Measurements from ENCODE around the gene PCDHB2.

- TF ChIP-seq CTCF (IDR thresholded peaks at IDR 0.05) (peak; percentile 75), ZFX (IDR thresholded peaks at IDR 0.05; ENCODE audit: borderline replicate concordance) (no peak)
Measured at GRCh38 chr5:141135030-141135717, 40.8 kb downstream of the PCDHB2 start, which contains the start of gene PCDHB5.
